NK-92 (cell line): Measurements from ENCODE around the gene KDM6A.
"Not testable (repeated sequence)": the region's sequence is repeated elsewhere in the genome, so short reads cannot be mapped to it uniquely, and the experiment has no call there.

Source experiments
- DNase-seq: peaks from one replicate; lab custom pipeline; 2025; ENCODE audit not compliant: unreplicated experiment; lab: John Stamatoyannopoulos, UW

KDM6A gene

DNA sequence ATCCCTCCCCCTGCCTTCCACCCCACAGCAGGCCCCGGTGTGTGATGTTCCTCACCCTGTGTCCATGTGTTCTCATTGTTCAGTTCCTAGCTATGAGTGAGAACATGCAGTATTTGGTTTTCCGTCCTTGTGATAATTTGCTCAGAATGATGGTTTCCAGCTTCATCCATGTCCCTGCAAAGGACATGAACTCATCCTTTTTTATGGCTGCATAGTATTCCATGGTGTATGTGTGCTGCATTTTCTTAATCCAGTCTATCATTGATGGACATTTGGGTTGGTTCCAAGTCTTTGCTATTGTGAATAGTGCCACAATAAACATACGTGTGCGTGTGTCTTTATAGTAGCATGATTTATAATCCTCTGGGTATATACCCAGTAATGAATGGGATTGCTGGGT lies 200.0 kb downstream of the KDM6A start:
- not testable (repeated sequence) for DNase-seq

DNA sequence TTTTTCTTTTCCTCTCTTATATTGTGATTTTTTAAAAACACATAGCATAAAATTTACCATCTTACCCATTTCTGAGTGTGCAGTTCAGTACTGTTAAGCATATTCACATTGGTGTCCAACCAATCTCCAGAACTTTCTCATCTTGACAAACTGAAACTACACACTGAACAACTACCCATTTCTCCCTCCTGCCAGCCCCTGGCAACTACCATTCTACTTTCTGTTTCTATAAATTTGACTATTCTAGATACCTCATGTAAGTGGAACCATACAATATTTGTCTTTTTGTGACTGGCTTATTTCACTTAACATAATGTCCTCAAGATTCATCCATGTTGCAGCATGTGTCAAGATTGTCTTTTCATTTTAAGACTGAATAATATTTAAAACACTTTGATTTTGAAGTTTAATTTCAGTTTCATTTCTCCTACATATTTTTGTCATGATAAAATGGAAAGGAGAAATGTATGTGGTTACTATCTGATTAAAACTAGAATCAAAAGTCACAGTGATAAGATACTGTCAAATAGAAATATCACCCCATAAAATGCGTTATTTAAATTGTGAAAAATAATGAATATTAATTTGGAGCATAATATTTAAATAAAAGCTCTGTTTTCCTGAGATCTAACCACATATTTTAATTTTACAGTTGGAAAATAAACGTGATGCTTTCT lies 204.9 kb downstream of the KDM6A start:
- no peak for DNase-seq

DNA sequence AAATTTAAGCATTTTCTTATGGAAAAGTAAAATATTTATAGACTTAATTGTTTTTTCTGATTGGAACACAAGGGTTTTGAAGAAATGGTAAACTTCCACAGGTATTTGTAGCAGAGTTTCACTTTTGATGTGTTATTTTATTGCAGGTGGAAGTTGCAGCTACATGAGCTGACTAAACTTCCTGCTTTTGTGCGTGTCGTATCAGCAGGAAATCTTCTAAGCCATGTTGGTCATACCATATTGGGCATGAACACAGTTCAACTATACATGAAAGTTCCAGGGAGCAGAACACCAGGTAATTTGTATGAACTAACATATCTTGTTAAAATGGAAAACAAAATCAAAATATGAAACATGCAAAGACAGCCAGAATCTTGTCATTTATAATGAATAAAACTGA lies 210.3 kb downstream of the KDM6A start:
- no peak for DNase-seq

DNA sequence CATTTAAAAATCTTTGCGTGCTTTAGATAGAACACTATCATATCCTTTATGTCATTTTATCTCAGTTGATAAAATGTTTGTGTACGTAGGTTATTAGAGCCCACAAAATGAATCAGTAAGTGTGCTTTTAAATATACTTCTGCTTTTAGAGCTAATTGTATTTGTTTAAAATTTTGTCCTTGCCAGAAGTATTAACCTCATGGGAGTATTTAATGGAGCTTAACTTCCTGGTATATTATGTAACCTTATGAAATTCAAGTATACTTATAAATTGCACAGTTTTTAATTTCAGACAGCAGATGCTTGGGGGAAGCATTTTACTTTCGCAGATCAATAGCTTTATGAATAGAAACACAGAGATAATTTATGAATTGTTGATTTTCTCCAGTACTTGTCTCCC lies 237.5 kb downstream of the KDM6A start:
- no peak for DNase-seq

DNA sequence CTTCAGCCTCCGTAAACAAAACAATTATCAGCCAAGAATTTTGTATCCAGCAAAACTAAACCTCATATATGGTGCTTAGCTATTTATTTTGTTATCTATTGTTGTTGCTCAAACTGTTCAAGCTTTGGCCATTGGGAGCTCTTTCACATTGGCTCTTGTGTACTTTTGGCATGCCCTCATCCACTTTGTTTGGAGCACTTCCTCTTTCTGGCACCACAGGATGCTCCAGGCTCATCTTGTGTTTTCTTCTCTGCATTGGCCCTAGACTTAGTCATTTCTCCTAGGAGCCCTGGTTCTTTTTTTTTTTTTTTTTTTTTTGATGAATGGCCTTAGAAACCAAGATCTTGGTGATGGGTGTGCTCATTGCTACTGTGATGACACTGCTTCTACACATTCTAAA lies 253.2 kb downstream of the KDM6A start:
- DNase-seq: no peak

DNA sequence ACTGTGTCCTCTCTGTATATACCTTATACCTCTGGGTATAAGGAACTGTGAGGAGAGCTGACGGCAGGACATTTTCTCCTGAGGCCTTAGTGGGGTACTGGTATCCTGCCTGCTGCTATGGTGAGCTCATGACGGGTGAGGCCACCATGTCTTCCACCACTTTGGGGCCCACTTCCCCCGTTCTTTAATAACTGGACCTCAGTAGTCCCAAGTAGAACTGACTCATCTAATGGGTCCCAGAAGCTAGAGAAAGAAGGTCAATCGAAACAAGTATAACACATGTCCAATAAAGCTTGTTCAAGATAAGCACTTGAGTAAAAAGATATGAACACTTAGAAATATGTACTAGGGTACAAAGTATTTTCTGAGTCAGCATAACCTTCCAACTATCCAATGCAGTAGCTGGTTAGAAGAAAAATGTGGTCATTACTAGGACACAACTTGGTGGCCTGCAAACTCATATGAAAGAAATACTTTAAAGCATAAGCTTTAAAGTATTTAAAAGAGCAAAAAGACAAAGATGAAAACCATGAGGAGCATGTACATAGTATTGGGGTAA lies 256.0 kb downstream of the KDM6A start:
- DNase-seq: no peak

DNA sequence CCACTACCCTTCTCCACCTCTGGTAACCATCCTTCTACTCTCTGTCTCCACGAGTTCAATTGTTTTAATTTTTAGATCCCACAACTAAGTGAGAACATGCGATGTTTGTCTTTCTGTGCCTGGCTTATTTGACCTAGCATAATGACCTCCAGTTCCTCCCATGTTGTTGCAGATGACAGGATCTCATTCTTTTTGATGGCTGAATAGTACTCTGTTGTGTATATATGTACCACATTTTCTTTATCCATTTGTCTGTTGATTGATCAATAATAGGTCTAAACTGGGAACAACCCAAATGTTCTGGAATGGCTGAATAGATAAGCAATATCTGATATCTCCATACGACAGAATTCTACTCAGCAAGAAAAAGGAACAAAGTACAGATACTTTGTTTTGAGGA lies 260.5 kb downstream of the KDM6A start:
- no peak for DNase-seq

DNA sequence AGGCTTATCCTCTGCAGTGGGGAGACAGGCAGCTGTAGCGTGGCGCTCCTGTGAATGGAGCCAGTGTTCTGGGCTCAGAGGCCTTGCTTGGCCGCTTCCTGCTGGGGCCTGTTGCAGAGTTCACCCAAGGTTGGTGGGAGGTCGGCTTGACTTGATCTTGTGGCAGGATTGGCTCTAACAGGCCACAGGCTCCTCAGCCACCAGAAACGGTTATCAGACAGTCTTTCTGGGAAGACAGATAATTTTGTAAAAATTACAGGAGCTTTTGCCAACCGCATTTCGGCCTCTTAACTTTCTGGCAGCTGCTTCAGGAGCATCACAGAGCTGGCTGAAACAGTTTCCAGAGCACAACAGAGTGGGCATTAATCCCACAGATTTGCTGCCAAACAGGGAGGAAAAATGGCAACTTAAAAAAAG lies 261.3 kb downstream of the KDM6A start:
- DNase-seq: no peak

DNA sequence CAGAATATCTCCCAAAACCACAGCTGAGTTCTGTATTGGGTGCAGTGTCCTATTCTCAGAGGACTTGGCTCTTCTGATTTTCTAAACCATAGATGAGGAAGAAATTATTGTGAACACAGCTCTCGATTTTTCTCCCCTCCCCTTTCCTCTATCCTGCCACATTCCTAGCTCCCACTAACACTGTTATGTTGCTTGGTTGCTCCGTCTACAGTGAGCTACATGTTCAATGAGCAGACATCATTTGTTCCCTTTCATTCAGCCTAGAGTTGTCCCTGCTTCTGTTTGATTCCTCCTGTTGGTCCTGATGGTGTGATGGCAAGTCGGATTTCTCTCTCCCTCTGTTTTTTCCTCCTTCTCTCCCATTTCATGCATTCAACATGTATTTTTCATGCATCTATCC lies 261.8 kb downstream of the KDM6A start:
- no peak for DNase-seq

DNA sequence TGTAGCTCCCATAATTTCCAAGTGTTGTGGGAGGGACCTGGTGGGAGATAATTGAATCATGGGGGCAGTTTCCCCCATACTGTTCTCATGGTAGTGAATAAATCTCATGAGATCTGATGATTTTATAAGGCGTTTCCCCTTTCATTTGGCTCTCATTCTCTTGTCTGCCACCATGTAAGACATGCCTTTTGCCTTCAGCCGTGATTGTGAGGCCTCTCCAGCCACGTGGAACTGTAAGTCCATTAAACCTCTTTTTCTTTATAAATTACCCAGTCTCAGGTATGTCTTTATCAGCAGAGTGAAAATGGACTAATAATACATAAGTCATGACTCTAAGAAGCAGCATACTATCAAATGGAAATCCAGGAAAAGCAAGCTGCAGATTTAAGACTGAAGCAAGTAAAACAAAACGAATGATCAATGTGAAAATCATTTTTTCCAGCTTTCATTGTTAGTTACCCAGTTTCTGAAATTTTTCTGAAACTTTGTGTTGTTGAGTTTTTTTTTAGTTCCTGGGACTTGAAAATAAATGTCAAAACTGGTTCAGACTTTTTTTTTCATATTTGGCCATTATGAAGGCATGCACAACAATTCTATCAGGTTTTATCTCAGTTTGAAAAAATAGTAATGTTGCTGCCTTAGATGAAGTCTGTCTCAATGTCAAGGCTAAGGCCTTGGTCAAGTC lies 262.5 kb downstream of the KDM6A start:
- DNase-seq: not testable (repeated sequence)

DNA sequence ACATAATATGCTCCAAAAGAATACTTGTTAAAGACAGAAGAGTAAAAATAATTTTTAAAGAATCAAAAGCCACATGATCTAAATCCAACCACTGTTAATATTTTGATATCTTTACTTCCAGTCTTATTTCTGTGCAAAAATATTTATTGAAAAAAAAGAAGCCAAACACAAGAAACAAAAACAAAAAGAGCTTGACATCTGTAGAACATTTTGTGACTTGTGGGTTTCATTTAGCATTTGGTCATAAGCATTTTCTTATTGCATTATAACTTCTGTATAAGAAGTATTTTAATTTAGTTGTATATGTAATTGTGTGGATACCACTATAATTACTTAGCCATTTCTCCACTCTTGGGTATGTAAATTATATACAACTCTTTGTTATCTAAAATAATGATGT lies 264.5 kb downstream of the KDM6A start:
- no peak for DNase-seq

DNA sequence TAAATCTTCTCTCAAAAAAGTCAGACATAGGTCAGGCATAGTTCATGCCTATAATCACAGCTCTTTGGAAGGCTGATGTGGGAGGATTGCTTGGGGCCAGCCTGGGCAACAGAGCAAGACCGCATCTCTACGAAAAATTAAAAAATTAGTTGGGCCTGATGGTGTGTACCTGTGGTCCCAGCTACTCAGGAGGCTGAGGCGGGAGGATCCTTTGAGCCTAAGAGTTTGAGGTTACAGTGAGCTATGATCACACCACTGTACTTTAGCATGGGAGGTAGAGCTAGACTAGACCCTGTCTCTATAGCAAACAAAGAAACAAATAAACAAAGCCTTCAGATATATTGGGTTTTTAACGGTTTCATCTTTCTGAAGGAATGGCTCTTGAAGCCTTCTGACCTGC lies 265.5 kb downstream of the KDM6A start:
- DNase-seq: no peak

DNA sequence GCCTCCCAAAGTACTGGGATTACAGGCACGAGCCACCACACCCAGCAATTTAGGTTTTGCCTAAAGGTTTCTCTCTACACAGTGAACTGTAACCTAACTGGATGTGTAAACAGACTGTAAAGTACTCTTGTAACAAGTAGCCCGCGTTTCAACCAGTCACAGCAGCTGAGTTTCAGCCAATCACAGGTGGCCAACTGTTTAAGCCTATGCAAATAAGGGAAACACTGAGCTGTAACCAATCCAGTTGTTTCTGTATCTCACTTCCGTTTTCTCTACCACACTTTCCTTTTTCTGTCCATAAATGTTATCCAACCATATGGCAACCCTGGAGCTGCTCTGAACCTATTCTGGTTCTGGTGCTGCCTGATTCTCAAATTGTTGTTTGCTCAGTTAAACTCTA lies 267.8 kb downstream of the KDM6A start:
- DNase-seq: no peak

DNA sequence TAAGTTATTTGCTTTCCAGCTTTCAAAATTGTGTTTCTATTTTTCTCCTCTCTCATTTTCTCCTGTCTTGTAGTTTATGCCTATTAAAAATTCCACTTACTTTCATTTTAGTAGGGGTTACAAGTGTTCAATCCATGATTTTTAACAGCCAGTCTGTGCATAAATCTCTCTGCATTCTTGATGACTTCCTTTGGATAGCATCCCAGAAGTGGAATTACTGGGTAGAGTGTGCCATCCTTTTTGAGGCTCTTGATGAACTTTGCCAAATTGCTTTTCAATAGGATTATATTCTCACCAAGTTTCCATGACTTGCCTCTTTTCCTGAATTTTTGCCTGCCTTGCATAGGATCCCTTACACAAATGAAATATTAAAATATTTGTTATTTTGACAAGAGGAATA lies 269.2 kb downstream of the KDM6A start:
- no peak for DNase-seq

DNA sequence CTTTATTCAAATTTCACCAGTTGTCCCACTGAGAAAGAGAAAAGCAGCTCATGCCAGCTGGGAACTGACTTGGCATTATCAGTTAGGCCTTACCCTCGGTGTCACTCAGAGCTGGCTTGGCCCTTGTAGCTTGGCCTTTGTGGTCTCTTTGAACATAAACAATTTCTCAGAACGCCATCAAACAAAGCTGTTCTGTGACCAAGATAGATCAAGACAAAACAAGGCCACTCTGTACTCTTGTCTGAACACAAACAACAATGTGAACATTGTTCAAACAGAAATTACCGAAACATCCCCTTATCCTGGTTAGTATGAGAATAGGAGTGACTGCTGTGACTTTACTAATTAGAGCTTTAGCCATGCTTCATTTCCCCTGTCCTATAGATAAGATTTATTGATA lies 270.5 kb downstream of the KDM6A start:
- DNase-seq: no peak

DNA sequence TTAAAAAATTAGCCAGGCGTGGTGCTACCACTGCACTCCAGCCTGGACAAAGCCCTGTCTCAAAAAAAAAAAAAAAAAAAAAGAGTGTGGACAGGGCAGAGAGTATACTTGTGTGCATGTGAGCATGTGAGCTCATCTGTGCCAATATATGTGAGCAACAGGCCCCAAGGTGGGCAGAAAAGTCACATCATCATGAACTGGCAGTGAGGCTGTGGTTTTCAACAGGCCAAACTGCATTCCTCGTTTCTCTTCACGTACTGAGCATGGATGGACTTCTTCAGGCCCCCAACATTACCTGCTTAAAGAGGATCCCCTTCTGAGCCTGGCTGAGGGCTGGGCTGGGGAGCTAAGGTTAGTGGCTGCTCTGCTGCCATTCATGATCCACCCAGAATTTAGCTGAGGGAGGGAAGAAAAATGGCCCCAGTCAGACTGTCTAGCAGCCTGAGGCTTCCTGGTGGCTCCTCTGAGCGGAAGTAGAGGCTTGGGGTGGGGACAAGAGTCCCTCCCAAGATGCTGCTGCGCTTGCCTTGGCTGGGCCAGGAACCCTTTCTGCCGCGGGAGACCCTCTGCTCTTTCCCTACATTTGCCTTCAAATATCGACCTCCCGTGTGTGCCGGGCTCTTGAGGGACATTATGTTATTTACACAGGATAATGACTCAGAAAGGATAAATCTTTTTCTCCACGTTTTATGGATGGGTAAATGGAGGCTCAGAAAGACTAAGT lies 272.7 kb downstream of the KDM6A start:
- DNase-seq: no peak

DNA sequence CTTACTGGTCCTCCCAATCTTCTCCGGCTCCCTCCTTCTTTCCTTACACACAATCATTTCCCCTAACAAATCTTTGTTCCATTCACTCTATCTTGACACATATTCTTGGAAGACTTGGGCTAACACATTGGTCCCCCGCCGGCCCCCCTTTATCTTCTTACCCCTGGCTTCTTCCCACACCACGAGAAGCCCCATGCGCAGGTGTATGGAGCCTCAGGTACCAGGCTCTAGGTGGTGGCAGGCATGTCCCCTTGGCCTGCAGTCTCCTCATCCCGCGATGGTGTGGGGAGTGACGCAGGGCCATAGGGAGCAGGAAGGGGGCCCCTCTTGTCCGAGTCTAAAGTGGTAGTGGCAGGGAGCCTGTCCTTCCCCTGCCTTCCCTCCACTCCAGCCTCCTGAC lies 277.8 kb downstream of the KDM6A start:
- DNase-seq: no peak

DNA sequence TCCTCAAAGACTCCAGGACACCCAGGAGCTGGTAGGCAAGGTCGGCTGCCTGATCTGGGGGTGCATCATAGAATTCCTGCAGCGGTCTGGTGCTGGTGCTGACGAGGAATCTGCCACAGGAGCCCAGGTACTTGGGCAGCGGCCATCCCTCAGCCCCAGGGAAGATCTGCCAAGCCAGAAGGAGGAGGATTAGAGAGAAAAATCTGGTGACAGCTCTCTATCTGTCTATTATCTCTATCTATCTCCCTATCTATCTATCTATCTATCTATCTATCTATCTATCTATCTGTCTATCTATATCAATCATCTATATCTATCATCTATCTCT lies 281.0 kb downstream of the KDM6A start:
- no peak for DNase-seq

DNA sequence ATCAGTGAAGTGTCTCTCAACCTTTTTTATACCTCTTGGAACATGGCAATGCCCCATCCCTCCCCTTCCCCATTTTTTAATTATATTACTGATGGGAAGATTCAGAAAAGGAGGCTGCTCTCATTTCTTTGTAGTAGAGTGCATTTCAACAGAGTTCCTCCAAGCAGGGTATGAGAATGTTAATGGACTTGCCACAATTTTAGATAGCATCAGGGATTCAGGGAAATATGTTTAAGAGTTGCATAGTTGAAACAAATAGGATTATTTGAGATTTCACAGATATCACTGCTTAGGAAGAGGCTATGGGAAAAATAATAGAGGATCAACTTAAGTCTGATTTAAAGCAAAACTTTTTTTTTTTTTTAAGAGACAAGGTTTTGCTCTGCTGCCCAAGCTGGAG lies 281.5 kb downstream of the KDM6A start:
- no peak for DNase-seq

DNA sequence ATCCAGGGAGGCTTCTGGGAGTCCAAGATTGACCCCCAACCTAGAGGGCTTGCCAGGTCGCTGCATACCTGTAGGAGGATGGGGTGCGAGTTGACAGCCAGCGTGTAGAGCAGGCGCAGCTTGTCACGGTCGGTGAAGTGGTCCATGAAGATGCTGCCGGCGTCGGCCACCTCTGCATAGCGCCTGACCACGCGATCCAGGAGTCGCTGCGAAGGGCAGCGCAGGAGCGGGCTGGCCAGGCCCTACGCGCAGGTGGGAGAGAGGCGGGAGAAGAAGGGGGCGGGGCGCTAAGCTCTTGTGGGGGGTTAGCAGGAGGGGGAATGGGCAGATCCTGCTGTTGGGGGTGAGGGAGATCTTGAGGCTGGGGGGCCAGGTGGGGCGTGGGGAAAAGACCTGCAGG lies 284.7 kb downstream of the KDM6A start:
- DNase-seq: no peak
